Ovary (tissue), 3 donors: Measurements from ENCODE around the gene SLC3A2.

Experiments
- EP300 ChIP-seq: sonication (generic); formaldehyde crosslinking; IDR thresholded peaks from one replicate; pipeline ENCODE4 v1.6.1; 2017; ENCODE audit warnings: antibody characterized with exemption
- TF ChIP-seq, protein P1 (sequence below), 3 donors: fragments of 450-650 bp in 2 of 3; fragments of 200-600 bp in 1 of 3; IDR thresholded peaks; one replicate each; pipeline versions ENCODE4 v1.5.1 to v1.8.0; 2016 to 2022; ENCODE audit warnings: antibody characterized with exemption in 3 of 3, mild to moderate bottlenecking in 1 of 3
- donor health status: DM: no; HTN: no; CAD: no.

DNA sequence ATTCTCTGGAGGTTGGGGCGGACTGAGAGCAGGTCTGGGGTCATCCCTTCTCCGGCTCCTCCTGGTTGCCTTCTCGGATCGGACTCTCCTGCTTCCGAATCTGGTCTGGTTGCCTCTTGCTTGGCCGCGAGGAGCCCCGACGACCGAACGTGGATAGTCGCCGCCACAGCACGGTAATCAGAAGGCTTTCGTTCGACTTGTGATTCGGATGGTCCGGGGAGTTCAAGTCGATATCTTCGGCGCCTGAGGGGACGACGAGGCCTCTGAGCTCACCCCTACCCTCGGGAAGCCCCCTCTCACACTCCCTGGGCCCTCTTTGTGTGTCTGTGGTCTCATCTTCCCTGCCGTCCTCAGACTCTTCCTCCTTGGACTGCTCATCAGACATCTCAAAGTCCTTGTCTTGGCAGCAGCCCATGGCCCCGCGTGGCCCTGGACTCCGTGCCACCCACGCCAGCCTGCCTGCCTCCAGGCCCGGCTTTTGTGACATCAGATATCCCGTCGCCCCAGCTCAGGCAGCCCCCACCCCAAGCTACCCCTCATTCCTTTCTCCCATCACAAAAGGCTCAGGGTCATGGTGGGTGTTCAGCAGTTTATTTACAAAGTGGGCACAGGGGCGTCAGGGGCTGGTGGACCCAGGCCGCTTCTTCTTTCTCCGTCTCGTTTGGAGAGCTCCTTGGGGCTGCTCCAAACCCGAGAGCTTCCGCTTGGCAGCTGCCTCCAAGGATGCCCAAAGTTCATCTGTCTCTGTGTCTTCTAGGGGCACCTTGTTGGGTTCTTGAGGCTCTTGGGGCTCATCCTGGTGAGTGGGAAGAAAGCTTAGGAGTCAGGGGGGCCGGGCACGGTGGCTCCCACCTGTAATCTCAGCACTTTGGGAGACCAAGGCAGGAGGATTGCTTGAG, 48.1 kb upstream of the SLC3A2 start, which contains the start of gene TEX54:
- TF ChIP-seq, protein P1, sequence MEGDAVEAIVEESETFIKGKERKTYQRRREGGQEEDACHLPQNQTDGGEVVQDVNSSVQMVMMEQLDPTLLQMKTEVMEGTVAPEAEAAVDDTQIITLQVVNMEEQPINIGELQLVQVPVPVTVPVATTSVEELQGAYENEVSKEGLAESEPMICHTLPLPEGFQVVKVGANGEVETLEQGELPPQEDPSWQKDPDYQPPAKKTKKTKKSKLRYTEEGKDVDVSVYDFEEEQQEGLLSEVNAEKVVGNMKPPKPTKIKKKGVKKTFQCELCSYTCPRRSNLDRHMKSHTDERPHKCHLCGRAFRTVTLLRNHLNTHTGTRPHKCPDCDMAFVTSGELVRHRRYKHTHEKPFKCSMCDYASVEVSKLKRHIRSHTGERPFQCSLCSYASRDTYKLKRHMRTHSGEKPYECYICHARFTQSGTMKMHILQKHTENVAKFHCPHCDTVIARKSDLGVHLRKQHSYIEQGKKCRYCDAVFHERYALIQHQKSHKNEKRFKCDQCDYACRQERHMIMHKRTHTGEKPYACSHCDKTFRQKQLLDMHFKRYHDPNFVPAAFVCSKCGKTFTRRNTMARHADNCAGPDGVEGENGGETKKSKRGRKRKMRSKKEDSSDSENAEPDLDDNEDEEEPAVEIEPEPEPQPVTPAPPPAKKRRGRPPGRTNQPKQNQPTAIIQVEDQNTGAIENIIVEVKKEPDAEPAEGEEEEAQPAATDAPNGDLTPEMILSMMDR (IDR thresholded peaks at IDR 0.05) = no peak
- TF ChIP-seq EP300 = no peak
